GM10248 (cell line): Measurements from ENCODE around the gene KRT38.
A peak's percentile ranks its signal among the peaks of the same experiment; 100 is the strongest.

Experiments used
- CTCF ChIA-PET: fragments of 300-600 bp; sonication (Branson Sonifier 250); formaldehyde crosslinking; extraction: SDS; loops from one replicate; lab custom pipeline; 2021; ENCODE audit warnings: antibody characterized with exemption; lab: Yijun Ruan, JAX
- POLR2A ChIA-PET: fragments of 350-650 bp; sonication (Branson Sonifier 250); formaldehyde crosslinking; extraction: SDS; loops from one replicate; lab custom pipeline; 2020; ENCODE audit warnings: antibody characterized with exemption; lab: Yijun Ruan, JAX
- DNase-seq: peaks from one replicate; pipeline ENCODE4 v3.0.0; 2012; ENCODE audit errors: extremely low spot score
- TF ChIP-seq, protein P1 (sequence below): IDR thresholded peaks from 2 replicates; pipeline ENCODE4 v1.5.1; 2012; ENCODE audit warnings: mild to moderate bottlenecking, low read depth; ENCODE audit errors: extremely low read depth, missing control alignments, control extremely low read depth

The KRT38 gene

DNA sequence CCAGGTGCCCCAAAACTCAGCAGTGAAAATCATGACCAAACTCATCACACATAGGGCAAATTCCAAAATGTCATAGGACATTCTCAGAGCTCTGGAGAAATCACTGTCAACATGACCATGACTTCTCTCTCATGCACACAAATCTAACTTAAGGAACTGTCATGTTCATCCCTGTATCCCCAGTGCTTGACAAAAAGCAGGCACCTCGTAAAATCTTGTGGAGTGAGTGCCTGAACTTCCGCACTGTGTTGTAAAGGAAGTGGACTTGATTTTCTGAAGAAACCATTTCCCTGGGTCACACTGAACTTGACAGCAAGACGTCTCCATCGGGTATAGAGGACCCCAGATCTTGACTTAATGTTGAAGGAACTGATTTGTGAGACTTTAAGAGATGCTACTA lies 19.2 kb downstream of the KRT38 start:
- ChIA-PET CTCF (no interaction called here), POLR2A (no interaction called here)
- TF ChIP-seq, protein P1, sequence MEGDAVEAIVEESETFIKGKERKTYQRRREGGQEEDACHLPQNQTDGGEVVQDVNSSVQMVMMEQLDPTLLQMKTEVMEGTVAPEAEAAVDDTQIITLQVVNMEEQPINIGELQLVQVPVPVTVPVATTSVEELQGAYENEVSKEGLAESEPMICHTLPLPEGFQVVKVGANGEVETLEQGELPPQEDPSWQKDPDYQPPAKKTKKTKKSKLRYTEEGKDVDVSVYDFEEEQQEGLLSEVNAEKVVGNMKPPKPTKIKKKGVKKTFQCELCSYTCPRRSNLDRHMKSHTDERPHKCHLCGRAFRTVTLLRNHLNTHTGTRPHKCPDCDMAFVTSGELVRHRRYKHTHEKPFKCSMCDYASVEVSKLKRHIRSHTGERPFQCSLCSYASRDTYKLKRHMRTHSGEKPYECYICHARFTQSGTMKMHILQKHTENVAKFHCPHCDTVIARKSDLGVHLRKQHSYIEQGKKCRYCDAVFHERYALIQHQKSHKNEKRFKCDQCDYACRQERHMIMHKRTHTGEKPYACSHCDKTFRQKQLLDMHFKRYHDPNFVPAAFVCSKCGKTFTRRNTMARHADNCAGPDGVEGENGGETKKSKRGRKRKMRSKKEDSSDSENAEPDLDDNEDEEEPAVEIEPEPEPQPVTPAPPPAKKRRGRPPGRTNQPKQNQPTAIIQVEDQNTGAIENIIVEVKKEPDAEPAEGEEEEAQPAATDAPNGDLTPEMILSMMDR = no peak
- DNase-seq = no peak

DNA sequence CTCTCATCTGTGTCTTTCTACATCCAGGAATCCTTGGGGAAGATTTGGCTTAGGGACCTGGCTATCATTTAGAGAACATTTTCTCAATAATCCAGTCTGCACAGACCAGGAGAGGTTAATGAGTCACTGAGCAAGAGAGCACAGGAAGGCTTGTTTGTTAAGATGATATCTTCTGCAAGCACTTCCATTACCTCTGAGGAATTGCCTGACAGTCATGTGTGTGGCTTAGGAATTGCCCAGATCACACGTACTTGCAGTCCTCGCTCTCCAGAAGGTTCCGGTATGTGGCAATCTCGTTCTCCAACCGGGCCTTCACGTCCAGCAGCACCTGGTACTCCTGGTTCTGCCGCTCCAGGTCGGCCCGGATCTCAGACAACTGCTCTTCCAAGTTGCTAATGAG lies 19.7 kb downstream of the KRT38 start:
- TF ChIP-seq, protein P1 = no peak
- ChIA-PET POLR2A (no interaction called here), CTCF (no interaction called here)
- DNase-seq = no peak

DNA sequence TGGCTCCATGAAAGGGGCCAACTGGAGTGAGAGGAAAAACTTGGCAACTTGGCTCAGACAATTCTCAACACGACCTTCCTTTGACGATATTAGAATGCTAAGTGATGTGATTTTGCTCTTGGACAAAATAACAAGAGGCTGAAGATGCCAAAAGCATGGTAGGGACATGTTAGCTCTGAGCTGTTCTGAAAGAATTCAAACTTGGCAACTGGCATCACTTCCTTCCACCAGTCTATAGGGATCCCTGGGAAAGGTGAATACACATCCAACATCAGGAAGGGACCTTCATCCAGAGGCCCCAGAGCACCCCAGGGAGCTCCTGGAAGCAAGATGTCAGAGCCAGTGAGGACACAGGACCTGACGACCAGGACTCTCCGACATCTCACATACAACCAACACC lies 20.6 kb downstream of the KRT38 start:
- ChIA-PET POLR2A (no interaction called here), CTCF (no interaction called here)
- no peak for DNase-seq
- TF ChIP-seq, protein P1 = no peak

- ChIA-PET POLR2A (no interaction called here), CTCF (interaction anchor here (2.1 kb wide), 1 partner anchor 16 kb away, joined by 6 read pairs; no protein-coding TSS in a partner anchor)
- TF ChIP-seq, protein P1 = no peak
- DNase-seq = no peak
Observed at GRCh38 chr17:41419716-41420115, 21.1 kb downstream of the KRT38 start.

DNA sequence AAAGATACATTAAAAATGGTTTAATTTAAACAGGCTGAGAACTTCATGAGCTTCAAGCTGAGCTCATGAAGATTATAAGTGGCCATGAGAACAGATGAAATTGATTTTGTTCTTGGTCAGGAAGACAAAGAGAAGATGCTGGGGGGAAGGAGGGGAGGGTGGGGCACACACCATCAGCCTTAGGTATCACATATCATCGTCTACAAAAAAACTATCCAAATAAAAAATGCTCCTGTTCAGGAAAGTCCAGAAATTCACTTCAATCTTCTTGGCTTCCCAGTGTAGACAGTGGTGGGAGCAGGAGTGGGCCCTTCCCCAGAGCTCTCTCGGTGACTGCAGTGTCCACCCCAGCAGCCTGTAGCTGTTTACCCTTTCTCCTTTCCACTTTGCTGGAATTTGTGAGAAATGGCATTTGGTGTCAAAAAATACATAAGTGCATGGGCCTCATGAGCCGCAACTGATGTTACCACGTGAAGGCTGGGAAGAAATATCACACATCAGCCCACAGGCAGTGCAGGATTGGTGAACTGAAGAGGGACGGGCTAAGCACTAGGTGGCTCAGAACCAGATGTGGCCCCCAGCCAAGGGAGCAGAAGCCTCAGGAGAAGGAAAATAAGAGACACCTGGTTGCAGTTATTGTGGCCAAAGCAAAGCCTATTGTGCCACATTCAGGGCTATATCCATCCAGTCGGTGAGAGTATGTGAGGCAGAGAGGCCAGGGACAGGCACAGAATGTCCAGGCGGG lies 22.5 kb downstream of the KRT38 start:
- TF ChIP-seq, protein P1 = no peak
- POLR2A ChIA-PET = no interaction called here
- CTCF ChIA-PET = interaction anchor here (0.8 to 2.1 kb wide), 6 partner anchors 10 to 245 kb away, joined by 3 to 13 read pairs (median 4); no protein-coding TSS in a partner anchor
- no peak for DNase-seq

DNA sequence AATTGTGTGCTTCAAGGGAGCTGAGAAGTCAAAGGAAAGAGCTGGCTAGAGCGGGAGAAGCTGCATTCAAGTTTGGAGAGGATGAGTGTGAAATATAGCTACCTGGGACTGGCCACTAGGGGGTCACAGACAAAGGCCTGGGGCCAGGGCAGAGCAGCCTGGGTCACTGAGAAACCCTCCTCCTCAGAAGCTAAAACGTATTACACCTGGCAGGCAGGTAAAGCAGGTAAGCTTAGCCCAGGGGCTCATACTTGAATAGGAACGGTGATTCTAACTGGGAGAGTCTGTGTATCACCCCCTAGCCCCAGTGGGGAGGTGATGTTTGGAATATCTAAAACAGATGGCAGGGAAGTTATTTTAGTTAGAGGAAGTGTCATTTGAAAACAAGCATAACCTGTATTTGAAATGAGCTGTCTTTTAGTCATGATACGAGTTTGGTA lies 23.2 kb downstream of the KRT38 start:
- DNase-seq = peak; percentile 41
- TF ChIP-seq, protein P1 = peak; percentile 33
- ChIA-PET CTCF (interaction anchor here (0.6 to 2.1 kb wide), 6 partner anchors 9 to 245 kb away, joined by 3 to 13 read pairs (median 4); no protein-coding TSS in a partner anchor), POLR2A (no interaction called here)
